GM18498 (cell line): ENCODE measurements around the gene PLD1.

Source experiments
- ATAC-seq: cut with Tn5 transposase; IDR thresholded peaks from one replicate; pipeline ENCODE4 v1.9.1; 2021; ENCODE audit warnings: mild to moderate bottlenecking, moderate library complexity; ENCODE audit not compliant: unreplicated experiment

PLD1 gene

DNA sequence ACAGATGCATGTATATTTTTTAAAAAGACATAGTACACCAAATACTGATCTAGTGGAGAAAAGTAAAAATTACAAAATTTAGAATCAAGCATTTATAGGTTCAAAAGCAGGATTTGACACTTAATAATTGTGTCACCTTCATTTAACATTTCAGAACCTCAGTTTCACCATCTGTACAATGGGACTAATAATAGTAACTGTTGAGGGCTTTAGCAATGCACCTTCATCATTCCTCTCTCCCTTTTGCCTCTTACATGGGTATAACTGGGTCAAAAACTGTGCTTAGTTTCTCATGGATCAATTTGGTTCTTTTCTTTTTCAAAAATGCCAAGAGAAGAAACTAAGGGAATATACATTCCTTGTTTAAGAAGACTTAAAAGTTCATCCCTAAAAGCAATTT is 27.4 kb upstream of the PLD1 start:
- no peak for ATAC-seq

DNA sequence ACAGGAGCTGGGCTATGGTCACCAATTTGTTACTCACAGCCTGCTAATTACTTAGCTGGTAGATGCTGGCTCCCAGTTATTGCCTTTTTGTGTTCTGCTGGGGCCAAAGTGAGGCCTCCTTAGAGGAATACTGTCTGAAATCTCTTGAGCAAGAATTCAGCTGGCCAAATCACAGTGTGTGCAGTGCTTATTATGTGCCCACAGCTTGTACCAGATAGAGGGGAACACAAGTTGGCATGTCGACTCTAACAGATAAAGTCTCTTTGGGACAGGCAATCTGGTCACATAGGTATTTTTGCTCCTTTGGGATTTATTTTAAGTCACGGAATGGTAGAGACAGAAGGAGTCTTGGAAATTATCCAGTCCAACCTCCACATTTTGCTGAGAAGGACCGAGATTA is 26.6 kb upstream of the PLD1 start:
- ATAC-seq, result no peak

DNA sequence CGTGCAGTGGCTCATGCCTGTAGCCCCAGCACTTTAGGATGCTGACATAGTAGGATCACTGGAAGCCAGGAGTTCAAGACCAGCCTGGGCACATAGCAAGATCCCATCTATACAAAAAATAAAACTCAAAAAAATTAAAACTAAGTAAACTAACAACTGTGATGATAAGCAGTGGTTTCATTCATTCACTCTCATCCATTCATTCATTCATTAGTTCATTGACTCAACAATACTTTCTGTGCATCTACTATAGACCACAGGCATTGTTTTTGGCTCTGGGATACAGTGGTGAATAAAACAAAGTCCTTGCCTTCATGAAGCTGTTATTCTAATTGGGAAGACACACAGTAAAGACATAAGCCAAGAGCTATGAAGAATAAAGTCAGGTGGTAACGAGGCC is 25.3 kb upstream of the PLD1 start:
- no peak for ATAC-seq

DNA sequence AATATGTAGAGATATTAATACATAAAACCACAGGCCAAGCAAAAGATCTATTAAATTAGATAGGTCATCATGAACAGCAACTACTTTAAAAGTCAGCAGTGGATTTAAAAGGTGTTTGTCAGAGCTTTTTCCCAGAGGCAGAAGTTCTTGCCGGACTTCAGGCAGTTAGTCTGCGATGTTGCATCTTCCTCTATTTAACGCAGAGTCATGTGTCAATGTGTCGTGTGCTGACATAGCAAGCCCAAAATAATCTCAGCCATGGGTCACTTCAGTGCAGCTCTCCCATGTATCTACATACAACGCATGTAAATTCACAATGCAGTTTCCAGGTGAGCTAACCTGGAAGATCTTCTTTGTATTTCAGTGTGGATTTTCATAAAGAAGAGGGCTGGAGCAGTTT is 24.8 kb upstream of the PLD1 start:
- no peak for ATAC-seq

DNA sequence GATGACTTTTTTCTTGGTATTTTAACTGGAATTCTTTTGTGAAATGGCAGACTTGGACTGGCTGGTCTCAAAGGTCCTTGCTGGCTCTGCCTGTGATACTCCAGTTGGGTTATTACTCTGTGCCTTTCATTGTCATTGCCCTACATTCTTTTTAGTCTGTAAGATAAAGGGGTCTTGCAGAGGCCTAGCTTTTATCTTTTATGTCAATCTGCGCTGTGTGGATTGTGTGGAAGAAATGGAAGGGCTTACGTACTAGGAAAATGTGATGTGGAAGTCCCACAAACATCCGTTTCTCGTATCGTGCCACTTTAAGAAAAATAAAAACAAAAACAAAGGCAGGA is 24.1 kb upstream of the PLD1 start:
- ATAC-seq, result no peak

DNA sequence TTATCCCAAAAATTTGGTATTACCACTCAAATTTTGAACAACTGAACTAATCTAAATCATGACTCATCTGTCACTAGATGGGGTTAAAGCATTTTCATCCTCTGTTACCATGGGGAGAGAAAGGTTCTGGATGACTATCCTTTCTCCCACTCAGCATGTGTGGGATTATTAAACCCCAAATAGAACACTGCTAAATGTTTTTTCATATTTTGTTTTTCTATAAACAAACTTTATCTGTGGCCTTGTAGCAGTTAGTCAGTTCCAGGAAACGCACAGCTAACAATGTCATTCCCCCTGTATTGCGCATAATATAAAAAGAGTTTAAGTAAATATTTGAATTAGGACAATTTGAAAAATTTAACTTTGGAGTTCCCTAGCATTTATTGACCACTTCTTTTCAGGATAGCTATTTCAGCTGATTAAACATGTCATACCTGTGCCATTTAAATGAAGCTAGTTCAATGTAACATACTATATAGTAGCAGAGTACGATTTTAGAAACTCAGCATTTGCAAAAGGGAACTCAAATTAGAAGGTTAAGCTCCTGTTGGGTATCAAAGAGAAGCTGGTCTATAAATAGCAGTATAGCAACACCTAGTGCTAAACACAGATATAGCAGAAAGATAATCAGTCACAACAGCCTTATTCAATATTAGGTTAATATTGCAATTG is 23.6 kb upstream of the PLD1 start:
- ATAC-seq, result no peak

DNA sequence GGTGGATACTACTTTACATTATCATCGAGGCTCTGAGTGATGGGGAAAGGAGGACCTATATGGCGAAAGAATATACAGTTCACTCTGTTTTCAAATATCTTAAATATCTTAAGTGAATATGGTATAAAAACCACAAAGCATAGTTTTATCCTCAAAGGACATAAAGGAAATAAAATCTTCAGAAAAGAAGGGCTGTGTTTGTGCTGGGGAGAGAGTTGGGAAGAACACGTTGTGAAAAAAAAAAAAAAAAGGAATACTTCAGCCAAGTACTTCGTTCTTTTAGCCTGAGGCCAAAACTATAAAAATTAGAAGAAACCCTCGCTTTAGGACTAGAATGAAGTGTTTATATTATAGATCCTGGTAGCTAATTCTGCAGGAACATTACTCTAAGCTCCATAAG is 22.7 kb upstream of the PLD1 start:
- no peak for ATAC-seq

DNA sequence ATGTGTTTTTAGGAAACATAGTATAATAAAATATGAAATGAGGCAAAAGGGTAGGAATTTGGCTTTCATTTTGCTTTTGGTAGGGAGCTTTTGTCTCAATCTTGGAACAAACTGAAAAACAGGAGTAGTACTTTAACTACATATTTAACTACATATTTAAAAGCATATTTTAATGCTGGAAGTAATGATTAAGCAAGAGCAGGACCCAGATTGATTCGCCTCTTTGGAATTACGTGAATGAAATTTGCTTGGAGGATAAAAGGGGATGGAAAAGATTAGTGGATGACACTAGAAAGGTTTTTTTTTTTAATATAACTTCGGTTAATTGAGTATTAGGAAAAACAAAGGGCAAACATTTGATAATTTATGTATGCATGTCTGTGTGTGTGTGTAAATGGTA is 21.7 kb upstream of the PLD1 start:
- ATAC-seq, result no peak

DNA sequence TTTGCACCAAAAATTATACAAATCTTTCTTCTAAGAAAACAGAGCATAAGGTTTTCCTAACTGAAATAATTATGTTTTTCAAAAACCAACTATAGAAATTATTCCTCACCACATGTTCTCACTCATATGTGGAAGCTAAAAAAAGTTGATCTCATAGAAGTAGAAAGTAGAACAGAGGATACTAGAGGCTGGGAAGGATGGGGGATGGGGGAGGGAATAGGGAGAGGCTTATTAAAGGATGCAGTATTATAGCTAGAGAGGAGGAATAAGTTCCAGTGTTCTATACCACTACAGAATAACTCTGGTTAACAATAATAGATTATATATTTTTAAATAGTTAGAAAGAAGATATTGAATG is 20.2 kb upstream of the PLD1 start:
- no peak for ATAC-seq

DNA sequence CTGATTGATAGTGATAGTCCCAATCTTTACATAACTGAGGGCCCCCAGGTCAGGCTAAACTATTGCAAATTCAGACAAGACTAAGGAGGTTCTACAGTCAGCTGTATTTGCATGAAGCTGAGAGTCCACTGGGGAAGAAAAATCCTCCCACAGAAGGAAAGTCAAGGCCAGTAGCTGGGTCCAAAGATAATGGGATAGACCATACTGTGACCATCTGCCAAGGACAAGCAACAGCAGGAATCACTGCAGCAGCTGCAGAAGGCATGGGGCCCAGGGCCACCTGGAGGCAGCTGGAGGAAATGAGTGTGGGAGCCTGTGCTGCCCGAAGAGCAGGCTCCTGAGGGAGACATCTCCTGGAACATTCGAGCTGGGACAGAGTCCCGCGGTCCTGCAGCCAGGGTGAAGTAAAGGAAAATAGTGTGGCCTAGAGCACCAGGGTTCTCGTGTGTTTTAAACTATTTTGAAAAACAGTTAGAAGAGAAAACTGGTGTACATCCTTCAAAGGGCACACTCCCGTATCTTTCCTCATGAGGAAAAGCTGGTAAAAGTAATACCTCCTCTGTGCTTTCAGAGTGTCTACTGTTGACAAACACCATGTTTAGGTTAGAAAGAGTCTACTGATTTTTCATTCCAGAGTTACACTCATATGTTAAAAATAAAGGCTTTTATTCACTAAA is 19.7 kb upstream of the PLD1 start:
- ATAC-seq, result peak; percentile 60

DNA sequence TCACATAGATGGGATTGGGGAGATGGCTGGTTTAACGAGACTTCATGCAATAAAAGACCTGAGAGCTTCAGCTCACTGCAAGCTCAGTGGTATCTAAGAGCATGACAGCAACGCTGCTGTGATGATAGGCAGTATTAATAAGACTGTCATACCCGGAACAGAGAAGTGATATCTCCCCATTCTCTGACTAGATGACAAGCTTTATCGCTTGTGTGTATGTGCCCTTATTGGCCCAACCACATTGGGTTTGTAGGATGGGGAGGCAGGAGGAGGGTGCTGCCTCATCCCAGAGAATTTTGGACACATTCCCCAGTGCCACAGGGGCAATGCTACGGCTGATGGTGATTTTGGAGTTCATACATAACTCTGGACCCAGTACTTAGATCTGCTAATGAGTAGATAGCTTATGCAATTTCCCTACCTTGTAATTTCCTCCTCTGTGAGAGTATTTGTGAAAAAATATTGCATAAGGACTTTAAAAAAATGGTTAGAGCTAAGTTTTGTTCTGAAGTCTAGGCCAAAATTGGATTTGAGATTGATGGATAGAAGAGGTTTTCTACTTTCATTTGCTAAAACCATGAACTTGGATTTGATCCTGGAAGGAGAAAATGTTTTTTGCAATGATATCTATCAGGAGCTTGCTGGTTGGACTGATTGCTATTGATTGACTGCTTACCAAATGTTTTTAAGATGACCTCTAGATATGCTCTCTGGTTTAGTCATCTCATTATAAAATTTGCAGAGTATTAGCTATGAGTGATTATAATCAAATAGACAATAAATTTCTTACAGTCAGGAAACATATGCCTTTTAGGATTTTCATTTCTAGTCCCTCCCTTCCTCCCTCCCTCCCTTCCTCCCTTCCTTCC is 18.9 kb upstream of the PLD1 start:
- no peak for ATAC-seq

DNA sequence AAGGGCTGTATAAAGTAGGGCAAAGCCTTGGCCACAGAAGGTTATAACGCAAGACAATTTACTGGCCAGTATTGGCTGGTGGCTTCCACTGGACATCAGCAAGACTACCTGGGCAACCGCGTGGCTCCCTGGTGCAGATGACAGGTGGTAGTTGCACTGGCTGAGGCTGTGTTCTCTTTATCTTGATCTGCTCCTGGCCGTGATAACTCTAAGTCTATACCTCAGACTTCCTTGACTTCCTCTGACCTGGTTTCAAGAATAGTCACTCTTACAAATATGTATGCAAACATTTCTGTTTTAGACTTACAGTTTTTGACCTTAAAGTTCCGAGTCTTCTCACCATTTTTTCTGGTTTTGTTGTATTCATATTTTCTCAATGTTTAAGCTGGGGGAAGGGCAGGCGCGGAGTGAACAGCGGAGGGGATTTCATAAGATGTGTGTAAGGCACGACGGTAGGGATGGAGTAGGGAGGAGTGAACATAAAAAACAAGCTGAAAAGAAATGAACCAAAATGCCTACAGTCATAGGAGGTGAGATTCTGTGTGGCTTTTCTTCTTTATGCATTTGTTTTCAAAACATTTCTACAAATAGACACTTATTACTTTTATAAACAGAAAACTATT is 17.7 kb upstream of the PLD1 start:
- ATAC-seq, result no peak

DNA sequence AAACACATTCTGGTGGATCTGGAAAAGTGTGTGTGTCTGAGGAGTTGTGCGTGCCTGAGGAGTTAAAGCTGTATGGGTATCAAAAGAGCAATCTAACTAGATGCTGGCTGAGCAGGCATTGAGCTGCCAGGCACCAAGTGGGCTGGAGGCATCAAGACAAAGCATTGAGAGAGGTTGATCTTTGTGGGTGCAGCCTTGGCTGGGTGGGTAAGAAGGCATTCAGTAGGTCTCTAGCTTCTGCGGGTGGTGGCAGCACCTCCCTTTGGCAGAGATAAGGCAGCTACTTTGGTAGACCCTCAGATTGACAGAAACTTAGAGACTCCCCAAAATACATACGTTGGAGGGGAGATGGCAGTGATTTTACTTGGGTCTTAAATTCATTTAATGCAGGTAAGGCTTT is 17.1 kb upstream of the PLD1 start:
- ATAC-seq, result no peak

DNA sequence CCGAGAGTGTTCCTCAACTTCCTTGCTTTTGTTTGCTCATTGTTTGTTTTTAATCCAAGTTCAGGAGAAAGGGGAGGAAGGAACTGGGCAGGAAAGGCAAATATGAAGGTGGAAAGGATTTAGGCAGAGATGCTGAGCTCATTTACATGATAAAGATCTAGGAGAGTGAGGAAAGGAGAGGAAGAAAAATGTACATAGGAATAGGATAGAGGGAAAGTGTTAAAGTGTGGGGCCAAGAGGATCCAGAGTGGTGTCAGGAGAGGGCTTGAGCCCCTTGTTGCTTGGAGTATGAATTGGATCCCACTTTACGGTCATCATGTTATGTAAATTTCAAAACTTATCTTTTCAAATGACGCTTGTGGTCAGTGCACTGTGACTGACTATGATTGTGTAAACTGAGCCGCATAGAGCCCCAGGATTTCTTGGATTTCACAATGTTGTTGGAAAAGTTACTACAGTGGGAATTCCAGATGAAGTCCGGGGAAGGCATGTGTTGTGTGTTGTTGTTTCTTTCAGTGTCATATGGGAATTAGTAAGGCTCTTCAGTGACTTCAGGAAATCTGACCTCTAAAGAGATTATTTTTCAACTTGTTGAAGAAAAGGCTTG is 15.0 kb upstream of the PLD1 start:
- ATAC-seq, result no peak

DNA sequence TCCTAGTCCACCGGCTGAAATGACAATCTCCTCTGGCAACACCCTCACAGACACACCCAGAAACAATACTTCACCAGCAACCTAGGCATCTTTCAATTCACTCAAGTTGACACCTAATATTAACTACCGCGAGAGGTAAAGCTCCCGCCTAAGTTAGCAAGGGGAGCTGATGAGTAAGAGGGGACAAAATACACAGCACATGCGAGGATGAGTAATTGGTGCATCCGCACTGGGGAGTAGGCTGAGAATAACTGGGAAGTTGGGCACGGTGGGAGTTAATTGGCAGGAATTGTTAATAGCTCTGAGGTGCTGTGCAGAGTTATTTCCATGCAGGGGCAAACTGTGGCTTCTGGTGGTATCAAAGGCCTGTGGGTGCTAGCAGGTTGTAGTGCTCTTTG is 14.5 kb upstream of the PLD1 start:
- ATAC-seq, result no peak

DNA sequence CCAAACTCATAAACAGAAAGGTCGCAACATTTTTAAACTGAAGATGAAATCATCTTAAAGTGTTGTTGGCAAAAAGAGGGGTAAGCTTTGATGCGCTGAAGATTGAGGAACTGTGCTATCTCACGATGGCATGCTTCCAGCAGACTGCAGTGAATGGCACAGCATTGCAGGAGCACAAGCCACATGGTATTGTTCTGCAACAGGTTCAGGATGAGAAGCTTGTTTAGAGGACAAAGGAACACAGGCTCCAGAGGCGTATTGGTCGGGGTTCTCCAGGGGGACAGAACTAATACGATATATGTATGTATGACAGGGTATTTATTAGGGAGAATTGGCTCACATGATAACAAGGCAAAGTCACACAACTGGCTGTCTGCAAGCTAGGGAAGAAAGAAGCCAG is 13.8 kb upstream of the PLD1 start:
- no peak for ATAC-seq

DNA sequence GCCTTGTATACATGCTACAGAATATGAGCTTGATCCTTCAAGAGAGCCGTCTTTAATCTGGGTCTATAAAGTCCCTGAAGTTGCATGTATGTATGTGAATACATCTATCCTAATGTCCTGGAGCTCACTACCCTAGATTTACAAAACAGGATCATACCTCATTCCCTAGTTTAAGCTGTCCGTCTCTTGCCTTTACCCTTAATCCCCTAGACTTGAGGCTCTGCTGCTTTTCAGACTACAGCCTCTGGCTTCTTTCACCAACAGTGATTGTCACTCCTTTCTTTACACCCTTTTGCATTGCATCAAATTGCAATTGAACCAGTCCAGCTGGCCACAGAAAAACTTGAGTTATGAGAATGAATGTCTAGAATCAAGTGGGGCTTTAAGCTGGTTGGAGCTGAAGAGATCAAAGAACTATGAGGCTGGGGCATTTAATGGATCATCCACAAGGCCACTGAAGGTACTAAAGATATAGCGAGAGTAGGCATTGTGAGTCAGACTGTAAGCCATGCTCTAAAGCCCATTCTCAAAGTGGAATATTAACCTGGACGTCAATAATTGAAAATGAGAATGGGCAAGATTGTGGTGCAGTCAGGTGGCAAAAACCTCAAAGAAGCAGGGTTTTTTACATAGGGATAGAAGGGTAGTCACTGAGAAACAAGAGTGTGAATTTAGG is 12.3 kb upstream of the PLD1 start:
- no peak for ATAC-seq

DNA sequence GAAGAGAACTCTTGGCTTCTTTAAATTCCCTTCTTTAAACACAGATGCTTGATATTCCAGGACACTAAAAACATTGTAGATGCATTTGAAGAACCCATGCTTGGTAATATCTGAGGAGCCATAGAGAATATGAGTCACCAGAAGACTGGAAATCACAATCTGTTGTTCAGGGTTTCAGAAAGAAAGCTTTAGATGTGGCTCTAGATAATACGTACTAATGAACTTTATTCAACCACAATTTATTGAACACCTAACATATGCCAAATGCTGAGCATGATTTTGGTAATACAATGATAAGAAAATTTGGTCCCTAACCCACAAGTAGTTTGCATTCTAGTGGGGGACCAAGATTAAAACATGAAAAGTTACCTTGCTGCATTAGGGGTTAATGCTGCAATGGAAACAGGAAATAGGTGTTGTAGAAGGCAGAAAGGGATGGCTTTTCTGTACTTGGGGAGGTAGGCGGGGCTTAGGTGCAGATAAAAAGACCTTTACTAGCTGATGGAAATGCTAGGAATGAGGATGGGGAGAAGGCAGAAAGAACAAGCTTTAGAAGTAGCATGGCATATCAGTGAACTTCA is 11.6 kb upstream of the PLD1 start:
- ATAC-seq, result no peak

DNA sequence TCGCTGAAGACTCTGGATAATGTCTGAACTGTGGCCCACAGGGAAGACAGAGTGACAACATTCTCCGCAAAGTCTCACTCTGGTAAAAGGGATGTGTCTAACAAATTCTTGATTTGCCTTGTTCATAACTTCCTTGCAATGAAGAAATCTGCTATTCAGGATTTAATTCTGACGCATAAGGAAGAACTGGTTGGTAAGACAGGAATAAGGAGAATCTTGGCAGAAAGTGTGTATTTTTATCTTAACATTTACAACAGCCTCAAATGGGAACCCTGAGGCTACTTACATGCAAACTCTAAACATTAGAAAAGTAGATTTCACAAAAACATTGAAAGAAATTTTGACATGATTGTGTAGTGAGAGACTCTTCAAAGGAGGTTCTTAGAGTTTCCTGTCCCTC is 10.8 kb upstream of the PLD1 start:
- ATAC-seq, result no peak

DNA sequence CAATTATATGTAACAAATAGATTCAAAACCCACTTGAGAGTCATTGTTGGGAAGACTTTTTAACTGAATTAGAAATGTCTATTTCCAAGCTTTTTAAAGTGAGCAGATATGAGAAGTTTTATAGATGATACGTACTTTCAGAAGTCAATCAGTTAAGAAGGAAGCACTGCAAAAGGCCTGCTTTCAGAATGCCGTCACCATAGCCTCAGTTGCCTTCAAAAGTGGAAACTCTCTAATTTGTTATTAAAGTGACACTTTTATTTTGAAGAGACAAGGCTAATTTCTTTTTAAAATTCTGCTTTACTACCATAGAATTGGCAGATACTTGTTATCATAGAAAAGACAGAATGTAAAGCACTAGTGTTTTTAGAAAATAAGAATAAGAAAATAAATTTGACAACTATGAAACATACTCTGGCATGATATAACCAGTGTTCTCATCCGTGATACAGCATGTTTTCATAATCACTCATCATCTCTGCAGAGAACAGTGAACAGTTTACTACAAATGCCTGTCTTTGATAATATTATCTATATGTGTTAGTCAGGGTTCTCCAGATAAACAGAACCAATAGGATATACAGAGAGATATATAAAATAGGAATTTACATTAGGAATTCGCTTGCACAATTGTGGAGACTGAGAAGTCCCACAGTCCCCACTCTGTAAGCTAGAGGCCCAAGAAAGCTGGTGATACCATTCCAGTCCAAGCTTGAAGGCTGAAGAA is 7.0 kb upstream of the PLD1 start:
- ATAC-seq, result no peak
